ENCODE data around the gene CLTC. TPM values are rescaled to one million over a fixed set of nuclear protein-coding genes. Genes with fewer than 3 reads are reported as not detected.

The CLTC gene
- polyA plus RNA-seq, 2 donors = 49.5 to 69.7 TPM

DNA sequence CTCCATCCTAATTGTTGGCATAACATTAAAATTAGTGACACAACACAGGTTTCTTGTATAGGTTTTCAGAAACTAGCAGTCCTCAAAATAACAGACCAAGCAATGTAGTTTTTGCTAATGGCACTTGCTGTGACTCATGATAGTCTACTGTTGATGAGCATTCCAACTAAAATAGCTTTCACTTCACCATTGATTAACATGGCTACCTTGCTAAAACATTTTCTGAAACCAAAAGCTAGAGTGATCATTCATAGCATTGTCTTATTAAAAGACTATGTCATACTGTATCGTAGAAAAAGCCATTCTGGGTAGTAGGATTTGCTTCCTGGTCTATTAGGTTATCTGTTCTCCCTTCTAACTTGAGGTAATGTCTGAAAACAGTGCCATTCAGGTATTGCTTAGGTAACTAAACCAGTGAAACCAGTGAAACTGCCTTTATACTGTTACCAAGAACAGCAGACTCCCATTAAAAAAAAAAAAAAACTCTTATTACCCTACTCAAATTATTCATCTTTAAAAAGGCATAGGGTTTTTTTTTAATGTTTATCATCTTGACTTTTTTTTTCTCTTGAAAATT is 2.5 kb upstream of the CLTC start:
- Histone ChIP-seq H3K27ac (ENCODE audit: low read depth in 2 of 2, low read length in 1 of 2) (no peak overlapping the region), H3K9me3 (ENCODE audit: control insufficient read depth in 2 of 2, insufficient read depth in 1 of 2, low read depth in 1 of 2, low read length in 1 of 2) (no peaks in the 10 kb centered on the region), H3K4me3 (ENCODE audit: low read depth in 1 of 2, low read length in 2 of 2) (no peak overlapping the region), H3K36me3 (ENCODE audit: control insufficient read depth in 2 of 2, insufficient read depth in 2 of 2, low read length in 1 of 2) (no peaks in the 10 kb centered on the region), H3K4me1 (ENCODE audit: control insufficient read depth in 2 of 2, insufficient read depth in 2 of 2, low read length in 1 of 2) (peaks cover 0 to under 1% of the 10 kb centered on the region in 2 donors), H3K27me3 (ENCODE audit: control insufficient read depth in 1 of 2, insufficient read depth in 2 of 2, low read length in 2 of 2) (no peaks in the 10 kb centered on the region)
- 70 to 74% methylated on average over 1 of the region's 1 CpG for WGBS, 2 donors

DNA sequence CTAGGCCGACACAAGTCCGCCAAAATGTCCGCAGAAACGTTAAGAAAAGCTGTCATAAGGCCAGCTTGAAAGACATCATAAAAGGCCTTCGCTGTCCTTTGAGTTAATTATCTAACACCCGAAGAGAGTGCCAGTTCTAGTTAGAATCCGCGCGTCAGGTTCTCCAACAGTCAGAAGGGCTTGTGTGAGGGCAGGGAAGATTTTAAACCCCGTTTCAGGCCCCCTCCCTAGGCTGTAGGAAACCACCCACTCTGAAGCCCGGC is 729 bp upstream of the CLTC start:
- peaks cover 0 to 2% of the 10 kb centered on the region in 2 donors for H3K4me1 ChIP-seq (ENCODE audit: control insufficient read depth in 2 of 2, insufficient read depth in 2 of 2, low read length in 1 of 2)
- H3K27me3 ChIP-seq (ENCODE audit: control insufficient read depth in 1 of 2, insufficient read depth in 2 of 2, low read length in 2 of 2) = no peaks in the 10 kb centered on the region
- peak overlapping the region; percentile 97 to 100 for H3K27ac ChIP-seq (ENCODE audit: low read depth in 2 of 2, low read length in 1 of 2)
- H3K9me3 ChIP-seq (ENCODE audit: control insufficient read depth in 2 of 2, insufficient read depth in 1 of 2, low read depth in 1 of 2, low read length in 1 of 2) = no peaks in the 10 kb centered on the region
- H3K4me3 ChIP-seq (ENCODE audit: low read depth in 1 of 2, low read length in 2 of 2) = peak overlapping the region; percentile 76 to 95
- H3K36me3 ChIP-seq (ENCODE audit: control insufficient read depth in 2 of 2, insufficient read depth in 2 of 2, low read length in 1 of 2) = no peaks in the 10 kb centered on the region
- WGBS, 2 donors = 0 to 1% methylated on average over 11 of the region's 11 CpGs

DNA sequence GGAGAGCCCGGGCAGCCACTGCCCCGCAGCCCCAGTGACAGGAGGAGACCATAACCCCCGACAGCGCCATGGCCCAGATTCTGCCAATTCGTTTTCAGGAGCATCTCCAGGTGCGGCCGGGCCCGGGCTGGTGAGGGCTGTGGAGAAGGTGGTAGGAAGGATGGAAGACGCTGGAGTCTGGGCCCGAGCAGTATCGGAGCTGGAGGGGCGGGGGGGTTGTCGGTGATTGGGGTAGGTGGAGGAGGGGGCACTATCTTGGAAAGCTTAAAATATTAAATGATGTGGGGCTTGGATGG is 317 bp downstream of the CLTC start:
- H3K27me3 ChIP-seq (ENCODE audit: control insufficient read depth in 1 of 2, insufficient read depth in 2 of 2, low read length in 2 of 2) = no peaks in the 10 kb centered on the region
- 0% methylated on average over 12 to 13 of the region's 13 CpGs for WGBS, 2 donors
- no peaks in the 10 kb centered on the region for H3K36me3 ChIP-seq (ENCODE audit: control insufficient read depth in 2 of 2, insufficient read depth in 2 of 2, low read length in 1 of 2)
- peak overlapping the region; percentile 97 to 100 for H3K27ac ChIP-seq (ENCODE audit: low read depth in 2 of 2, low read length in 1 of 2)
- peaks cover 0 to 2% of the 10 kb centered on the region in 2 donors for H3K4me1 ChIP-seq (ENCODE audit: control insufficient read depth in 2 of 2, insufficient read depth in 2 of 2, low read length in 1 of 2)
- H3K4me3 ChIP-seq (ENCODE audit: low read depth in 1 of 2, low read length in 2 of 2) = peak overlapping the region; percentile 76 to 95
- H3K9me3 ChIP-seq (ENCODE audit: control insufficient read depth in 2 of 2, insufficient read depth in 1 of 2, low read depth in 1 of 2, low read length in 1 of 2) = no peaks in the 10 kb centered on the region

DNA sequence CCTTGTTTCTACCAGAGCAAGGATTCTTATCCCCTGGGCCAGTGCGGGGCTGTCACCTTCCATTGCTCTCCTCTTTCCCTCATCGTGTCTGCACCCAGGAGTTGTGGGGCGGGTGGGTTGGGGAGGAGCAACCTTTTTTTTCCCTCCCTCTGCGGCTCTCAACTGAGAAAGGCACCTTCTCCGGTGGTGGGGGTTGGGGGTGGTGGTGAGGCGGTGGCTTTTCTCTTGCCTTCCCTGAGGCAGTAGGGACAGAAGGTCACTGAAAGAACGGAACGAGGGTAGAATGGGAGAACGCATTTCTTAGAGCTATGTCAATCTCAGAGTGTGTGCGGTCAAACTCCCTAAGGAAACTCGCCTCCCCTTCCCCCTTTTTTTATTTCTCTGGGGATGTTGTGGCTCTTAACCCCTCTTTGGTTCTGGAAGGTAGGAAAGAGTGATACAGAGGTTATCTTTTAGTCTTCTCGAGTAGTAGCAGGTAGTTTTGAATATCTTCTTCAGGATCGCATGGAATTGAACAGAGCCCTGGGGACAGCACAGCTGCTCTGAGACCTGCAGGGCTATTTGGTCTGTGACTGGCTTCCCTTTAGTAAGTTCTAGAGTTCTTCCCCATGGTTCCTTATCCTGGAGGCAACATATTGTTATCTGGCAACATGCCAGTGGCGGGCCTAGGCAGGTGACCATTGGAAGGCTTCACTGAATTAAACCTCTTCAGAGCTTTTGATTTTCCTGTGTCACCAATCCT is 994 bp downstream of the CLTC start:
- Histone ChIP-seq H3K36me3 (ENCODE audit: control insufficient read depth in 2 of 2, insufficient read depth in 2 of 2, low read length in 1 of 2) (no peaks in the 10 kb centered on the region), H3K4me1 (ENCODE audit: control insufficient read depth in 2 of 2, insufficient read depth in 2 of 2, low read length in 1 of 2) (peaks cover 0 to 2% of the 10 kb centered on the region in 2 donors), H3K27me3 (ENCODE audit: control insufficient read depth in 1 of 2, insufficient read depth in 2 of 2, low read length in 2 of 2) (no peaks in the 10 kb centered on the region), H3K9me3 (ENCODE audit: control insufficient read depth in 2 of 2, insufficient read depth in 1 of 2, low read depth in 1 of 2, low read length in 1 of 2) (no peaks in the 10 kb centered on the region), H3K27ac (ENCODE audit: low read depth in 2 of 2, low read length in 1 of 2) (peak overlapping the region; percentile 97 to 100), H3K4me3 (ENCODE audit: low read depth in 1 of 2, low read length in 2 of 2) (peak overlapping the region; percentile 76 to 95)
- 1 to 2% methylated on average over 14 of the region's 14 CpGs for WGBS, 2 donors

DNA sequence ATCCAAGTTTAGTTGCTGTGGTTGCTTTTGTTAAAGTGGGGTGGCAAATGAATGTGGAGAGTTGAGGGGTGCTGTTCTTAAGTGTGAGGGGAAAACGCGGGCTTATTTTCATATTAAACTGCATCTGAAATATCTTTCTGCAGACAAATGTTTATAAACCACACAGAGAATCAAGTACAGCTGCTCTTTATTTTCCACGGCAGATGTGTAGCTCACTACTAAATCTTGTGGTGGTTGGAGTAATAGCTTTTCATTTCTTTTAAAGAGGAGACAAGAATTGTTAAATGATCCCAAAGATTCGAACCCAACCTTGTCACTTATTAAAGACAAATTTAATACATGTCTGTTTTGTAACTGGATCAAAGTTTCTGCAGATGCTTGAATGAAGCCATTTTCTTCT is 2.1 kb downstream of the CLTC start:
- H3K27ac ChIP-seq (ENCODE audit: low read depth in 2 of 2, low read length in 1 of 2) = no peak overlapping the region
- H3K4me1 ChIP-seq (ENCODE audit: control insufficient read depth in 2 of 2, insufficient read depth in 2 of 2, low read length in 1 of 2) = peaks cover 0 to 2% of the 10 kb centered on the region in 2 donors
- H3K36me3 ChIP-seq (ENCODE audit: control insufficient read depth in 2 of 2, insufficient read depth in 2 of 2, low read length in 1 of 2) = no peaks in the 10 kb centered on the region
- no peak overlapping the region for H3K4me3 ChIP-seq (ENCODE audit: low read depth in 1 of 2, low read length in 2 of 2)
- 33 to 43% methylated on average over 4 of the region's 4 CpGs for WGBS, 2 donors
- H3K27me3 ChIP-seq (ENCODE audit: control insufficient read depth in 1 of 2, insufficient read depth in 2 of 2, low read length in 2 of 2) = no peaks in the 10 kb centered on the region
- no peaks in the 10 kb centered on the region for H3K9me3 ChIP-seq (ENCODE audit: control insufficient read depth in 2 of 2, insufficient read depth in 1 of 2, low read depth in 1 of 2, low read length in 1 of 2)

DNA sequence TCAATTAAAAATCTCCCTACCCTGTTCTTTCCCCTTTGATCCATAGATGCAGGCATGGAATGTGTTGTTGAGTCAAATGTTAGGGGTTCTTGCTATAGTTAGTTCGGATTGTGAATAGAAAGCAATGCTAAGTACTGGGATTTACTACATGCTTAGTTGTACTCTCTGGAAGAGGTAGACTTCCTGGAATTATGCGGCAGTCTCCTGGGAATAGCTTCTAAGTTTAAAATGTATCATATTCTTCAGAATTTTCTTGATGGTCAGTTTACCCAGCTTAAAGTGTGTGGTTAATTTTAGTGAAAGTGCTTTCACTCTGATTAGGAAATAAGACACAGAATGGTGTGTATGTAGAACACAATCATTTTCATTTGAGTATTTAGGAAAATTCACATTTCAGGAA is 3.5 kb downstream of the CLTC start:
- peaks cover 0 to 2% of the 10 kb centered on the region in 2 donors for H3K4me1 ChIP-seq (ENCODE audit: control insufficient read depth in 2 of 2, insufficient read depth in 2 of 2, low read length in 1 of 2)
- WGBS, 2 donors = 54 to 66% methylated on average over 2 of the region's 2 CpGs
- H3K36me3 ChIP-seq (ENCODE audit: control insufficient read depth in 2 of 2, insufficient read depth in 2 of 2, low read length in 1 of 2) = no peaks in the 10 kb centered on the region
- H3K9me3 ChIP-seq (ENCODE audit: control insufficient read depth in 2 of 2, insufficient read depth in 1 of 2, low read depth in 1 of 2, low read length in 1 of 2) = no peaks in the 10 kb centered on the region
- H3K4me3 ChIP-seq (ENCODE audit: low read depth in 1 of 2, low read length in 2 of 2) = no peak overlapping the region
- H3K27ac ChIP-seq (ENCODE audit: low read depth in 2 of 2, low read length in 1 of 2) = no peak overlapping the region
- H3K27me3 ChIP-seq (ENCODE audit: control insufficient read depth in 1 of 2, insufficient read depth in 2 of 2, low read length in 2 of 2) = no peaks in the 10 kb centered on the region

DNA sequence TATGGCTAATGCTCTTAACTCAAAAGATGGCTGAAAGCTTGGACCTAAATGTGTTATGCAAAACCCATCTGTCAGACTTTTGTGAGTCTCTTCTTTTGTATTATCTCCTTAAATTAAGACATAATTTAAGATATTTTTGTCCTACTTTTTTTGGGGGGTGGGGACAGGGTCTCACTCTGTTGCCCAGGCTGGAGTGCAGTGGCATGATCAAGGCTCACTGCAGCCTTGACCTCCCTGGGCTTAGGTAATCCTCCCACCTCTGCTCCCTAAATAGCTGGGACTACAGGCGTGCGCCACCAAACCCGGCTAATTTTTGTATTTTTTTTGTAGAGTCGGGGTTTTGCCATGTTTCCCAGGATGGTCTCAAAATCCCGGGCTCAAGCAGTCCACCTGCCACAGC is 7.1 kb downstream of the CLTC start:
- H3K4me3 ChIP-seq (ENCODE audit: low read depth in 1 of 2, low read length in 2 of 2) = no peak overlapping the region
- H3K9me3 ChIP-seq (ENCODE audit: control insufficient read depth in 2 of 2, insufficient read depth in 1 of 2, low read depth in 1 of 2, low read length in 1 of 2) = no peaks in the 10 kb centered on the region
- 89 to 92% methylated on average over 5 of the region's 5 CpGs for WGBS, 2 donors
- H3K27me3 ChIP-seq (ENCODE audit: control insufficient read depth in 1 of 2, insufficient read depth in 2 of 2, low read length in 2 of 2) = no peaks in the 10 kb centered on the region
- no peaks in the 10 kb centered on the region for H3K36me3 ChIP-seq (ENCODE audit: control insufficient read depth in 2 of 2, insufficient read depth in 2 of 2, low read length in 1 of 2)
- peaks cover 0 to 2% of the 10 kb centered on the region in 2 donors for H3K4me1 ChIP-seq (ENCODE audit: control insufficient read depth in 2 of 2, insufficient read depth in 2 of 2, low read length in 1 of 2)
- H3K27ac ChIP-seq (ENCODE audit: low read depth in 2 of 2, low read length in 1 of 2) = no peak overlapping the region

DNA sequence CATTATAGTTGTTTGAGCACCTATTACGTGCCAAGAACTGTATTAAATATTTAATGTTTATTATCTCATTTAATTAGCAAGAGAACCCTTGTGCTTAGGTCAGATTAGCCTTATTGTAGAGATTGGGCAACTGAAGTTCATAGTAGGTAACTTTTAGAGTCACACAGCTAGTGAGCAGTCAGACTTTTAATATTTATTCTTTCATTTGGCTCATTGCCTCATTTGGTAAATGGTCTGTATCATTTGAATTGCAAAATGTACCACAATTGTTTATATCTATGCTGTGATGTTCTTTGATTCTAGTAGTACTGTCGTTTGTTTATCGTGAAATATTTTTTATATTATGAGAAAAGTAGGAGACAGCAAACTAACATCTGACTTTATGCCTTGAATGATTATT is 7.6 kb downstream of the CLTC start:
- WGBS, 2 donors = 45 to 51% methylated on average over 3 of the region's 3 CpGs
- no peaks in the 10 kb centered on the region for H3K9me3 ChIP-seq (ENCODE audit: control insufficient read depth in 2 of 2, insufficient read depth in 1 of 2, low read depth in 1 of 2, low read length in 1 of 2)
- no peak overlapping the region for H3K4me3 ChIP-seq (ENCODE audit: low read depth in 1 of 2, low read length in 2 of 2)
- no peaks in the 10 kb centered on the region for H3K36me3 ChIP-seq (ENCODE audit: control insufficient read depth in 2 of 2, insufficient read depth in 2 of 2, low read length in 1 of 2)
- H3K27me3 ChIP-seq (ENCODE audit: control insufficient read depth in 1 of 2, insufficient read depth in 2 of 2, low read length in 2 of 2) = no peaks in the 10 kb centered on the region
- H3K27ac ChIP-seq (ENCODE audit: low read depth in 2 of 2, low read length in 1 of 2) = no peak overlapping the region
- H3K4me1 ChIP-seq (ENCODE audit: control insufficient read depth in 2 of 2, insufficient read depth in 2 of 2, low read length in 1 of 2) = peaks cover 0 to 1% of the 10 kb centered on the region in 2 donors

DNA sequence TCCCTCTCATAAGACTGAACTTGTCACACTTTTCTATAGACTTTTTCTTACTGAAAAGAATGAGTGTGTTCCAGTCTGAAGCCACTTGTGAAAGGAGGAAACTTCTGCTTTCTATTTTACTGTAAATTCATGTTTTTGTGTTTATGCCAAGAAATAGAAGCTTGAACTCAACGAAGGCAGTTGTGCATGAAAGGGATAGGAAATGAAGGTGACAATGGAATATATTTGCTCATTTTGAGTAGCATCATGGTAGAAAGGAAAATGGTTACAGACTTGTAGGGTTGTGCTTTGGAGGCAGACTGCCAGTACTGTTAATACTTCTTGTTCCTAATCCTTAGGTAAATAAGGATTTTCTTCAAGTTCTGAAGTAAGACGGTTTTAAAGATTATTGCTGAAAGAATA is 8.1 kb downstream of the CLTC start:
- WGBS, 2 donors = 12 to 16% methylated on average over 2 of the region's 2 CpGs
- Histone ChIP-seq H3K4me3 (ENCODE audit: low read depth in 1 of 2, low read length in 2 of 2) (no peak overlapping the region), H3K36me3 (ENCODE audit: control insufficient read depth in 2 of 2, insufficient read depth in 2 of 2, low read length in 1 of 2) (no peaks in the 10 kb centered on the region), H3K27me3 (ENCODE audit: control insufficient read depth in 1 of 2, insufficient read depth in 2 of 2, low read length in 2 of 2) (no peaks in the 10 kb centered on the region), H3K9me3 (ENCODE audit: control insufficient read depth in 2 of 2, insufficient read depth in 1 of 2, low read depth in 1 of 2, low read length in 1 of 2) (no peaks in the 10 kb centered on the region), H3K27ac (ENCODE audit: low read depth in 2 of 2, low read length in 1 of 2) (peak overlapping the region in 1 of 2 donors; percentile 39), H3K4me1 (ENCODE audit: control insufficient read depth in 2 of 2, insufficient read depth in 2 of 2, low read length in 1 of 2) (no peaks in the 10 kb centered on the region)

DNA sequence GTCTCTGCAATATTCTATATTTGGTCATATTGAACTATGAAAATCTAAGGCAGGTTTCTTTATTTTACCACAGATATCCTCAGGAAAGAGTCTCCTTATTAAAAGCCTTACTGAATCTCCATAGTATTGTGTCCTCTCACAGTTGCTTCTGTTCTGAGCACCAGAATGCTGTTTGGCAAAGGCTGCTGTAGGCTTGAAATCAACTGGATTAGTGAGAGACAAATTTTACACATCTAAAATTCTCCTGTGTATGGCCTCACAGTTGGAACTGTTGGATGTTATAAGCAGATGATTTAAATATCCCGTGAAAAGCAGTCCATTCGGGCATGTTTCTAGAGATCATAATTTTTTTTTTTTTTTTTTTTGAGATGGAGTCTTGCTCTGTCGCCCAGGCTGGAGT is 9.5 kb downstream of the CLTC start:
- Histone ChIP-seq H3K4me1 (ENCODE audit: control insufficient read depth in 2 of 2, insufficient read depth in 2 of 2, low read length in 1 of 2) (no peaks in the 10 kb centered on the region), H3K27ac (ENCODE audit: low read depth in 2 of 2, low read length in 1 of 2) (no peak overlapping the region), H3K27me3 (ENCODE audit: control insufficient read depth in 1 of 2, insufficient read depth in 2 of 2, low read length in 2 of 2) (no peaks in the 10 kb centered on the region), H3K9me3 (ENCODE audit: control insufficient read depth in 2 of 2, insufficient read depth in 1 of 2, low read depth in 1 of 2, low read length in 1 of 2) (no peaks in the 10 kb centered on the region), H3K36me3 (ENCODE audit: control insufficient read depth in 2 of 2, insufficient read depth in 2 of 2, low read length in 1 of 2) (no peaks in the 10 kb centered on the region), H3K4me3 (ENCODE audit: low read depth in 1 of 2, low read length in 2 of 2) (no peak overlapping the region)
- 77 to 83% methylated on average over 3 of the region's 3 CpGs for WGBS, 2 donors
